Muscle of leg (tissue), 11 donors: ENCODE data around the gene TMX4. TPM values are rescaled to one million over a fixed set of nuclear protein-coding genes. Genes with fewer than 3 reads are reported as not detected.
"Not testable (repeated sequence)": the region's sequence is repeated elsewhere in the genome, so short reads cannot be mapped to it uniquely, and the experiment has no call there.

Experiments
- DNase-seq: peaks from one replicate; pipeline ENCODE4 v3.0.0; 2013
- H3K27ac ChIP-seq: one replicate; pipeline ENCODE4 v1.5.1; 2013; ENCODE audit warnings: mild to moderate bottlenecking, low read length, control low read depth
- H3K27me3 ChIP-seq: one replicate; pipeline ENCODE4 v1.6.1; 2013; ENCODE audit warnings: low read length; ENCODE audit not compliant: control insufficient read depth, insufficient read depth
- H3K36me3 ChIP-seq: one replicate; pipeline ENCODE4 v1.6.1; 2013; ENCODE audit warnings: low read length; ENCODE audit not compliant: control insufficient read depth, insufficient read depth
- H3K4me1 ChIP-seq: one replicate; pipeline ENCODE4 v1.6.1; 2013; ENCODE audit warnings: low read length; ENCODE audit not compliant: control insufficient read depth, insufficient read depth
- H3K4me3 ChIP-seq: one replicate; pipeline ENCODE4 v1.5.1; 2013; ENCODE audit warnings: low read length, control low read depth
- H3K9me3 ChIP-seq: replicated peaks from 2 replicates; pipeline ENCODE4 v1.6.1; 2013; ENCODE audit warnings: low read depth, low read length; ENCODE audit not compliant: control insufficient read depth
- WGBS: methylation state at CpG from one replicate; pipeline ENCODE4 v1.1.5; 2013; ENCODE audit warnings: missing lambda C conversion rate; ENCODE audit not compliant: insufficient coverage; 5-methylcytosine and 5-hydroxymethylcytosine counted together
- polyA plus RNA-seq, 8 donors: library from polyadenylated mRNA; unstranded; fragments of 120-200 nt; gene quantifications; one replicate each; pipeline versions ENCODE4 v1.2.1 to v1.2.3, GENCODE V29; 2013; ENCODE audit warnings: inconsistent platforms in 1 of 8, low replicate concordance in 1 of 8; ENCODE audit not compliant: insufficient read length in 8 of 8, insufficient read depth in 1 of 8
- total RNA-seq: library from RNA; stranded (reverse); fragments of 120-200 nt; gene quantifications from one replicate; pipeline ENCODE4 v1.2.4, GENCODE V29; 2013

Gene TMX4
- total and polyA plus RNA-seq, 9 donors: 13.5 to 27.9 (median 20.4) TPM

GRCh38 chr20:7977709-7978108, 41.9 kb downstream of the TMX4 start:
- WGBS: 100% methylated on average over 2 of the region's 5 CpGs
- H3K4me3 ChIP-seq: no peak overlapping the region
- peaks cover 12% of the 10 kb centered on the region for H3K36me3 ChIP-seq
- no peaks in the 10 kb centered on the region for H3K4me1 ChIP-seq
- no peaks in the 10 kb centered on the region for H3K9me3 ChIP-seq
- H3K27me3 ChIP-seq: no peaks in the 10 kb centered on the region
- DNase-seq: no peak
- no peak overlapping the region for H3K27ac ChIP-seq

DNA sequence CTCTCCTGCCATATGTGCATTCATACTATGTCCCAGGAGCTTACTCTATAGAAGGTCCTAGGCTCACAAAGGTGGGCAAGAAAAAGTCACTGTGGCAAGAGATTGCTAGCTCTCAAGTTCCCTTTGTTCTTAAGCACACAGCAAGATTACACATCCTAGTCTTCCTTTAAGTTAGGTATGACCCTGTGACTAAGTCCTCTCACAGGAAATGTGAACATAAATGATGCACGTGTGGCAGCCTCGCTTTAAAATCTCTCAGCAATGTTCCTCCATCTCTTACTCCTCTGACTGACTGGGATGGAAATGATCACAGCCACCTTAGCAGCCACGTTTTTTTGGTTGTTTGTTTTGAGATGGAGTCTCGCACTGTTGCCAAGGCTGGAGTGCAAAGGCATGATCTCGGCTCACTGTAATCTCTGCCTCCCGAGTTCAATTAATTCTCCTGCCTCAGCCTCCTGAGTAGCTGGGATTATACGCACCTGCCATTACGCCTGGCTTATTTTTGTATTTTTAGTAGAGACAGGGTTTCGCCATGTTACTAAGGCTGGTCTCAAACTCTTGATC, 43.6 kb downstream of the TMX4 start:
- Histone ChIP-seq H3K36me3 (peaks cover 3% of the 10 kb centered on the region), H3K4me1 (no peaks in the 10 kb centered on the region), H3K27ac (no peak overlapping the region), H3K4me3 (no peak overlapping the region), H3K27me3 (no peaks in the 10 kb centered on the region), H3K9me3 (no peaks in the 10 kb centered on the region)
- 100% methylated on average over 2 of the region's 9 CpGs for WGBS
- DNase-seq: no peak

GRCh38 chr20:7974785-7975435, 44.7 kb downstream of the TMX4 start:
- Histone ChIP-seq H3K27me3 (no peaks in the 10 kb centered on the region), H3K4me1 (no peaks in the 10 kb centered on the region), H3K27ac (no peak overlapping the region), H3K36me3 (no peaks in the 10 kb centered on the region), H3K9me3 (no peaks in the 10 kb centered on the region), H3K4me3 (no peak overlapping the region)
- 33% methylated on average over 1 of the region's 4 CpGs for WGBS
- no peak for DNase-seq

GRCh38 chr20:7971536-7972280, 47.9 kb downstream of the TMX4 start:
- no peak for DNase-seq
- 87% methylated on average over 2 of the region's 2 CpGs for WGBS

GRCh38 chr20:7967199-7967844, 52.2 kb downstream of the TMX4 start:
- Histone ChIP-seq H3K9me3 (no peaks in the 10 kb centered on the region), H3K4me3 (no peak overlapping the region), H3K27me3 (peaks cover 2% of the 10 kb centered on the region), H3K4me1 (no peaks in the 10 kb centered on the region), H3K27ac (no peak overlapping the region), H3K36me3 (no peaks in the 10 kb centered on the region)
- peak; percentile 22 for DNase-seq
- WGBS: no CpG with 5 or more reads among the region's 4 CpGs

More at GRCh38 chr20:7971536-7972280, 47.9 kb downstream of the TMX4 start:
- Histone ChIP-seq H3K9me3 (no peaks in the 10 kb centered on the region), H3K27me3 (peaks cover 2% of the 10 kb centered on the region), H3K27ac (no peak overlapping the region), H3K4me3 (no peak overlapping the region), H3K36me3 (no peaks in the 10 kb centered on the region), H3K4me1 (no peaks in the 10 kb centered on the region)

GRCh38 chr20:7966176-7966575, 53.4 kb downstream of the TMX4 start:
- H3K4me1 ChIP-seq: no peaks in the 10 kb centered on the region
- H3K4me3 ChIP-seq: no peak overlapping the region
- 77% methylated on average over 2 of the region's 3 CpGs for WGBS
- H3K27ac ChIP-seq: no peak overlapping the region
- H3K36me3 ChIP-seq: no peaks in the 10 kb centered on the region
- no peaks in the 10 kb centered on the region for H3K9me3 ChIP-seq
- peaks cover 2% of the 10 kb centered on the region for H3K27me3 ChIP-seq
- no peak for DNase-seq

GRCh38 chr20:7959484-7959883, 60.1 kb downstream of the TMX4 start:
- Histone ChIP-seq H3K4me3 (no peak overlapping the region), H3K4me1 (no peaks in the 10 kb centered on the region), H3K27ac (no peak overlapping the region), H3K27me3 (no peaks in the 10 kb centered on the region), H3K9me3 (peaks cover 2% of the 10 kb centered on the region), H3K36me3 (no peaks in the 10 kb centered on the region)
- no CpG with 5 or more reads among the region's 1 CpG for WGBS
- DNase-seq: no peak

- H3K4me3 ChIP-seq, H3K27ac ChIP-seq, H3K9me3 ChIP-seq, H3K27me3 ChIP-seq, H3K36me3 ChIP-seq, H3K4me1 ChIP-seq, DNase-seq: not testable (repeated sequence)
- WGBS: no CpG with 5 or more reads among the region's 9 CpGs
Observed at GRCh38 chr20:7956561-7956960, 63.0 kb downstream of the TMX4 start.

DNA sequence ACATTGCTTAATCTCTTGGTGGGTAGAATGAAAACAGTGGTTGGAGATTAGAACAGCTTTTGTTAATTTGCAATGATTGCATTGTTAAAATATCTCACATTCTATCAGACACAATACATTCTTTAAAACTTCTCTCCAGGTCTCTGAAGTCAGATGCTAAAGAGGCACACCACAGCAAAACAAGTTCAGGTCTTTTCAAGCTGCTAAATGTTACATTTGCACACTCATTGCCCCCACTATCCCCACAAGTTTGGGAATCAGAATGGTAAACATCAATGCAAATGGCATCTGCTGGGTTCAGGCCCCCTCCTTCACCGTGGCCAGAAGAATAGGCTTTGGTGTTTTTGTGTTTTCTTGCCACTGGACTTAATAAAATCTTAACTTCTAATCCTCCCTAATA, 69.2 kb downstream of the TMX4 start:
- Histone ChIP-seq H3K9me3 (peaks cover 2% of the 10 kb centered on the region), H3K4me3 (no peak overlapping the region), H3K27ac (no peak overlapping the region), H3K27me3 (no peaks in the 10 kb centered on the region), H3K4me1 (no peaks in the 10 kb centered on the region), H3K36me3 (no peaks in the 10 kb centered on the region)
- no CpG with 5 or more reads among the region's 1 CpG for WGBS
- DNase-seq: no peak

- Histone ChIP-seq H3K27ac (no peak overlapping the region), H3K27me3 (no peaks in the 10 kb centered on the region), H3K36me3 (no peaks in the 10 kb centered on the region), H3K4me3 (no peak overlapping the region), H3K9me3 (peaks cover 2% of the 10 kb centered on the region), H3K4me1 (no peaks in the 10 kb centered on the region)
- 0% methylated on average over 1 of the region's 2 CpGs for WGBS
- DNase-seq: no peak
Observed at GRCh38 chr20:7943891-7944290, 75.7 kb downstream of the TMX4 start.
